Measurements from ENCODE around the gene FZR1.

DNA sequence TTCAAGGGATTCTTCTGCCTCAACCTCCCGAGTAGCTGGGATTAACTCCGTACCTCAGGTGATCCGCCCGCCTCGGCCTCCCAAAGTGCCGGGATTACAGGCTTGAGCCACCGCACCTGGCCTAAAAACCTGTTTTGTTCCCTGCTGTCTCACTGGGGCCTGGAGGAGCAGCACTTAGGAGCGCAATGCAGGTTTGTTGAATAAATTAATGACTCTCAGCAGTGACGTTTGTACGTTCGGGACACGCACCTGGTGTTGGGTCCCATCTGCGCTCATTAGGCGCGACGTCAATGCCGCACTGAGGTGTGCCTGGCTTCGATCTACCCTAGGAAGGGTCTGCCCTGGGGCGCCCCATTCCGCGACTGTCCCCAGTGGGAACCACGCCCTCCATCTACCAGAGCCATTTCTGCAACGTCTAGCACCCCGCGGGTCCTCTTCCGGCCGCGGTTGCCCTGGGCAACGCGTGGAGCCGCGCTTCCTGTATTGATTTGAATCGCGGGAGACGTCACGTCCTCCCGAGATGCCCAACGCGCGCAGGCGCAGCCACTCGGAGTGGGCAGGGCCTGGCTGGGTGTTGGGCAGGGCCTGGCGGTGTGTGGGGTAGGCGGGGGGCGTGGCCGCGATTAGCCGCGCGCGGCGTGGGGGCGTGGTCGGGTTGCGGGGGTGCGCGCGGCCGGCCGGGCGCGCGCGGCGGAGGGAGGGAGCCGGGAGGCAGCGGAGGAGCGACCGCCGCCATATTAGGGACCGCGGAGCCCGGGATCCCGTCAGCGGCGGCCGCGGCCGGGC is at the start of gene FZR1:
- TF ChIP-seq FOXP1 (CRISPR knock-in tag; IDR thresholded peaks at IDR 0.05), result 0 out of 2 replicates have a peak, but pooled peaks have one; percentile 77
- TF ChIP-seq PHF20 (IDR thresholded peaks at IDR 0.05; ENCODE audit: partially characterized antibody), result peak; percentile 15
- TF ChIP-seq, protein P1, sequence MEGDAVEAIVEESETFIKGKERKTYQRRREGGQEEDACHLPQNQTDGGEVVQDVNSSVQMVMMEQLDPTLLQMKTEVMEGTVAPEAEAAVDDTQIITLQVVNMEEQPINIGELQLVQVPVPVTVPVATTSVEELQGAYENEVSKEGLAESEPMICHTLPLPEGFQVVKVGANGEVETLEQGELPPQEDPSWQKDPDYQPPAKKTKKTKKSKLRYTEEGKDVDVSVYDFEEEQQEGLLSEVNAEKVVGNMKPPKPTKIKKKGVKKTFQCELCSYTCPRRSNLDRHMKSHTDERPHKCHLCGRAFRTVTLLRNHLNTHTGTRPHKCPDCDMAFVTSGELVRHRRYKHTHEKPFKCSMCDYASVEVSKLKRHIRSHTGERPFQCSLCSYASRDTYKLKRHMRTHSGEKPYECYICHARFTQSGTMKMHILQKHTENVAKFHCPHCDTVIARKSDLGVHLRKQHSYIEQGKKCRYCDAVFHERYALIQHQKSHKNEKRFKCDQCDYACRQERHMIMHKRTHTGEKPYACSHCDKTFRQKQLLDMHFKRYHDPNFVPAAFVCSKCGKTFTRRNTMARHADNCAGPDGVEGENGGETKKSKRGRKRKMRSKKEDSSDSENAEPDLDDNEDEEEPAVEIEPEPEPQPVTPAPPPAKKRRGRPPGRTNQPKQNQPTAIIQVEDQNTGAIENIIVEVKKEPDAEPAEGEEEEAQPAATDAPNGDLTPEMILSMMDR (IDR thresholded peaks at IDR 0.05 in 2 of 3, conservative IDR thresholded peaks at IDR 0.05 in 1 of 3; ENCODE audit: insufficient read depth in 2 of 3, low read depth in 1 of 3, low read length in 3 of 3), result peak; percentile 1 to 16 (median 9); a peak in 1 of 6 replicates
- TF ChIP-seq POLR2A (conservative IDR thresholded peaks at IDR 0.05), result peak; percentile 80
- peak; percentile 31; the same call in 1 of the 2 replicates for TF ChIP-seq EP300 (IDR thresholded peaks at IDR 0.05; ENCODE audit: low read length)
- no peak for TF ChIP-seq ZFP1 (CRISPR knock-in tag; IDR thresholded peaks at IDR 0.05)
- no peak for TF ChIP-seq TEAD4 (IDR thresholded peaks at IDR 0.05; ENCODE audit: low read length)
- no peak for TF ChIP-seq TEAD4 (CRISPR knock-in tag; IDR thresholded peaks at IDR 0.05; ENCODE audit: borderline replicate concordance)
- no peak for TF ChIP-seq ZNF384 (IDR thresholded peaks at IDR 0.05; ENCODE audit: low read depth, low read length)
- TF ChIP-seq ZNF436 (CRISPR knock-in tag; IDR thresholded peaks at IDR 0.05), result no peak
- no peak for TF ChIP-seq SMC3 (conservative IDR thresholded peaks at IDR 0.05; ENCODE audit: insufficient read depth, low read depth, low read length)
- no peak for TF ChIP-seq ZNF311 (CRISPR knock-in tag; IDR thresholded peaks at IDR 0.05)
- no peak for TF ChIP-seq FOXA1 (IDR thresholded peaks at IDR 0.05; ENCODE audit: borderline replicate concordance)
